GM18499 (cell line): Measurements from ENCODE around the gene RNF149.

Experiments used
- ATAC-seq: cut with Tn5 transposase; IDR thresholded peaks from one replicate; pipeline ENCODE4 v1.9.1; 2021; ENCODE audit warnings: moderate number of reproducible peaks; ENCODE audit not compliant: insufficient read depth, unreplicated experiment

RNF149 gene

DNA sequence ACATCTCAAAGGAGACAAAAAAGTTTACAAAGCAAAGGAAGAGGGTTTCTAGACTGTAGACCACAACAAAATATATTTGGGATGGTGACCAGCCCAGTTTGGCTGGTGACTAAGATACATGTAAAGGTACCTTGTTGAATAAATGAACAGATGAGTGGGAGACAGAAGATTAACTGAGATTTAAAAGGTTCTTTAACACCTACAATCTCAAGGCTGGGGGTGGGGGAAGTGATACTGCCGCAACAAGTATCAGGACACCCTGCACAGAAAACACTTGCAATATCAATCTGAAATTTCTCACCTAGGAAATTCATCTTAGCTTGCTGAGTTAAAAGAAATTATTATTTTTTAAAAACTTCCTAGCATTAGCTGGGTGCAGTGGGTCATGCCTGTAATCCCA, 8.3 kb downstream of the RNF149 start:
- ATAC-seq: no peak

DNA sequence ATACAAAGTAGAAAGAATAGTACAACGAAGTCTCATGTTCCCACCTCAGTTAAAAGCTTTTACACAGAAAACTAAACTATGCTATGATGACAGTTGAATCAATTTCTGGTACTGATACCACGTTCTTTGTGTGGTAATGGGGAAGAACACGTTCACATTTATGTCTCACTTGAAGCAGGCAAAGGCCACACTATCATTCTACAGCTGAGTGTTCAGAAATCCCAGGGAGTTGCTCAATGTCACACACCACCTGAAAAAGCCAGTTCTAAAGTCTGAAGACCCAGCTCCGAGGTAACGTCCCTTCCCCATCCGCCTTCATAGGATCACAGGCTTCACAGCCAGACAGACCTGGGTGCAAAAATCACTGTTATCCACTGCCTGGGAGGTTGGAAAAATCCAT, 8.9 kb downstream of the RNF149 start:
- ATAC-seq: no peak

DNA sequence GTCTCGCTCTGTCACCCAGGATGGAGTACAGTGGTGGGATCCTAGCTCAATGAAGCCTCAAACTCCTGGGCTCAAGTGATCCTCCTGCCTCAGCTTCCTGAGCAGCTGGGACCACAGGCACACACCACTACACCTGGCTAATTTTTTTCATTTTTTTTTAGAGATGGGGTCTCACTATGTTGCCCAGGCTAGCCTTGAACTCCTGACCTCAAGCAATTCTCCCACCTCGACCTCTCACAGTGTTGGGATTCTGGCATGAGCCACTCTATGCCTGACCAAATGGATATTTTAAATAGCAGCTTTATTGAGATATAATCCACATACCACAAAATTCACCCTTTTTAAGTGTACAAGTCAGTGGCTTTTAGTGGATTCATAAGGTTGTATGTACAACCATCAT, 11.1 kb downstream of the RNF149 start:
- no peak for ATAC-seq

DNA sequence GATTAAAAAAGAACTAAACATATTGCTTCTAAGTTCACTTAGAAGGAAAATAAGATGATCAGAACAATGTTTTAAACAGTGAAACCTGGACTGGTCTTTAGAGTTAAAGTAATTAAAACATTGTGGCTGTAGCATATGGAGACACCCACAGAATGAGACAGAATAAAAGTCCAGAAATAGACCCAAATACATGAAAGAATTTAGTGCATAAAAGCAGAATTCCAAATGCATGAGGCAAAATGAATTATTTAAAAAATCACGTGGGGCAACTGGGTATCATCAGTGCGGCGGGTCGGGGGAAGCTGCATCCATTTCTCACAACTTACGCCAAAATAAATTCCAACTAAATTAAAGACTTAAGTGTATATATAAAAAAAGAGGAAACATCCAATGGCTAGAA, 12.1 kb downstream of the RNF149 start:
- no peak for ATAC-seq

DNA sequence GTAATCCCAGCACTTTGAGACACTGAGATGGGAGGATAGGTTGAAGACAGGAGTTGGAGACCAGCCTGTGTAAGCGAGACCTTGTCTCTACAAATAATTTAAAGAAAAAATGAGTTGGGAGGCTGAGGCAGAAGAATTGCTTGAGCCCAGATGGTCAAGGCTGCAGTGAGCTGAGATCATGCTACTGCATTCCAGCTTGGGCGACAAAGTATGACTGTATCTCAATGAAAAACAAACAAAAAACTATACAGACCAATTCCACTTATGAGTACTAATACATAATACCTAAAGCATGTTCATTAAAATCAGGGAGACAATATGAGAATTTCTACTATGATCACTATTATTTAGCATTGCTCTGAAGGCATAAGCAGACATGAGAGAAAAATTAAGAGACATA, 12.6 kb downstream of the RNF149 start:
- ATAC-seq: no peak

DNA sequence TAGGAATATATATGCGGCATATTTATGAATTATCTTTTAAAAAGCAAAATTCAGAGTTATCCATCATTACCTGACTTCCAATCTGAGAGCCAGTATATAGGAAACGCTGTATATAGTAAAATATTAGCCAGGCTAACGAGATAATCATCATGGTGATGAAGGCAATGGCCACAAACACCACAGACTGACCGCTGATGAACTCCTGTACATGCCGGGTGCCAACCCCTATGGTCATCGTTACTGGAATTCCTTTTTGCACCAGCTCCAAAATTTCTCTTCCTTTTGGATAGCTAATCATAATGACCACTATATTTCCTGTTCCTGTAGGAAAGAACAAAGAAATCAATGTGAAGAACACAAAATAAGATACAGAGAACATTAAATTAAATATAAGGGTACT, 13.6 kb downstream of the RNF149 start:
- ATAC-seq: no peak

DNA sequence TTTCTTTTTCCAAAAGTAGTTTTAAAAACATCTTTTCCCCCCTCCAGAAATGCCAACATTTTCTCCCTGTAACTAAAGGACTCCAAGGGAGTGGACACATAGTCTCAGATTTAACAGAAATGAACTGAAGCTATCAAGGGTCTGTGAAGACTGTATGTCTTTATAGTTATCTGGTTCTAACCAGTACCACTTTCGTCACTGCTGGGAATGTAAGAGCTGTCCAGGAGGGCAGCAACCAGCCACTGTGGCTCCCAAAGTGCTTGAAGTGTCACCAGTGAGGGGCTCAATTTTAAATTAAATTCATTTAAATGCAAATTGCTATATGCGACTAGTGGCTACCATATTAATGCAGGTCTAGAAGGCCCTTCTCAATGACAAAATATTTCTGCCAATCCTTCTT, 15.0 kb downstream of the RNF149 start:
- no peak for ATAC-seq

DNA sequence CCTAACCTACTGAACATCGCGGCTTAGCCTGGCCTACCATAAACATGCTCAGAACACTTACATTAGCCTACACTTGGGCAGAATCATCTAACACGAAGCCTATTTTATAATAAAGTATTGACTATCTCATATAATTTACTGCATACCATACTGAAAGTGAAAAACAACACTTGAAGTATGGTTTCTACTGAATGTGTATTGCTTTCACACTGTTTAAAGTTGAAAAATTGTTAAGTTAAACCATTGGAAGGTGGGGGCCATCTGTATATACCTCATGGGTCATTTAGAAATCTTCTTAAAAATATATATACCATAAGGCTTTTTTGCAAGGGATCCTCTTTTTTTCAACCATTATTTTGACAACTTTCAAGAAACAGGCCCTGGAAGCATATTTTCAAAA, 16.5 kb downstream of the RNF149 start:
- no peak for ATAC-seq

DNA sequence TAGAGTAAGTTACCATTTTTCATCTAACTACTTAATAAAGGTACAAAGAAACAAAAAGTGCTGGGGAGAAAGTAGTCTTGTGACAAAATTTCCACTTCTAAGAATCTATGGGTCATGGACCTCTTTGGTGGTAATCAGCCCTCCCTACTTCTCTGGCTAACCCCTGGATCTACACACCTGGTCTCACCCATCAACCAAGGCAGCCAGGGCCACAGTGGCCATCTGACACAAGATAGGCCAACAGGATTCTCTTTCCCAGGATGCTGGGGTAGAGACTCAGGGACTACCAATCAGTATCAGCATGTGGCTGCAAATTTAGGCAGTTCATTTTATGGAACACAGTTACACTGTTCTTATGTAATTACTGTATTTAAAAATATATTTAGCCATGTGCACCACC, 17.8 kb downstream of the RNF149 start:
- ATAC-seq: no peak

DNA sequence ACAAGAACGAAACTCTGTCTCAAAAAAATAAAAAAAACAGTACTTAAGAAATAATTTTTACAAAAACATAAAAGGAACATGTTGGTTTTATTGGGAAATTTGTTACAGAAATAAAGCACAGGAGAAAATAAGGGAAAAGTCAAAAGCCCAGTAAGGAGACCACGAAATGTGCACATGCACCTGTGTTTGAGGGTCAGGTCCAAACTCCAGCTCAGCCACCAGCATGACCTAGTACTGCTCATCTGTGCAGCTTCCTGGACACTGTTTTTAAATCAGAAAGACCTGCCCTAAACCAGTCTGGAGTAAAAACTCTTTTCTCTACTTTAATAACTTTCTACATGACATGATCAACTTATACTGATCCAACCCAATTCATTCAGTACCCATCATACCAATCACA, 21.2 kb downstream of the RNF149 start:
- no peak for ATAC-seq

DNA sequence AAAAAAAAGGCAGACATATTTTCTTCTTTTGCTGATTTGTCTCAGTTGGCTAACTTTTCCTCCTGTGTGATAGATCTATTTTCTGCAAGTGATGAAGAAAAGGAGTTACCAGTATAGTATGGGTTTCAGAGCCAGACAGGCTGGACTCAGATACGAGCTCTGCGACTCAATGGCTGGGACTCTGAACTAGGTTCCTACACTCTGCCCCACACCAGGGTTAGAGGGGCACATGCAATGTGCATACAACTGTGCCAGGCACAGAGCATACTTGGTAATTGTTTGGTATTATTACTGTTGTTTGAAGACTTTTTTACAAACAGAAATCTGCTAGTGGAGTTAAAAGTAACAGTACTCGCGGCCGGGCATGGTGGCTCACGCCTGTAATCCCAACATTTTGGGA, 21.8 kb downstream of the RNF149 start:
- no peak for ATAC-seq

DNA sequence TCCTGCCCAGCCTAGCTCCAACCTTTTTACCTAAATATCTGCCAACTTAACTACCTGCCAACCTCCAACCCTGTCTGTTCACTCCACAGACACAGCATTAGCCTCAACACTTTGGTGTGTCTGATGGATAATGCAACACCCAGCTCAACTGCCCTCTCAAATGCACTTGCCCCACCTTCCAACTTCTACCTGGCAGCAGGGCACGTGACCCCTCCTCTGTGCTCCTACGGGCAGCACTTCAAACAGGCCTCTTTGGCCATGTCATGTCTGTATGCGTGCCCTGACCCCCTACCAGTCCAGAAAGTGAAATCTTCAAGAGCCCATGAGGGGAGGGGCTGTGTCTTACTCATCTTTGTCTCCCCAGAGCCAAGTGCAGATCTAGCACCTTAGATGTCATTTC, 25.5 kb downstream of the RNF149 start:
- ATAC-seq: no peak

DNA sequence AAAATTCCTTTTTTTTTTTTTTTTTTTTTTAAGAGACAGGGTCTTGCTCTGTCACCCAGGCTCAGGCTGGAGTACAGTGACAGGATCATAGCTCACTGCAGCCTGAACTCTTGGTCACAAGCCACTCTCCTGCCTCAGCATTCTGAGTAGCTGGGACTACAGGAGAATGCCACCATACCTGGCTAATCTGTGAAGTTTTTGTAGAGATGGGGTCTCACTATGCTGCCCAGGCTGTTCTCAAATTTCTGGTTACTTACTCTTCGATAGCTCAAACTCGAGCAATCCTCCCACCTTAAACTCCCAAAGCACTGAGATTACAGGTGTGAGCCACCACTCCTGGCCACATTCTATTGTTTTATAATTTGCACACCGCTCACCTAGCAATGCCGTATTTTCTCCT, 27.0 kb downstream of the RNF149 start:
- ATAC-seq: no peak

DNA sequence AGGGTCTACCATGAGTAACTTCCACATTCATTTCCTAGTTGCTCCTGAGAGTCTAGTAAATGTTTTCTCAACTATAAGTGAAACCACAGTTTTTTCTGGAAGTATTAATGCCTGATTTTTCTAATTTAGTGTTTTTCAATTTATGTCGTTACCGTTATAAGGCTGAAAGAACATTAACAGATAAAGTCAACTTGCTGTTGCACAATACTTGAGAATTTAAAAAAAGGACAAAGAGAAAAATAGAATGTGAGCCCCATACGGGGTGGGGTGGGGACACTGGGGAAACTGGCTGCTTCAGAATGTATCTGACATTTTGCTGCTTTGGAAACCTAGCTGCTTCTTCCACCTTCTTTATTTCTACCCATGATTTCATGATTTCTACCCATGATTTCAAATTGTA, 29.6 kb downstream of the RNF149 start:
- no peak for ATAC-seq

DNA sequence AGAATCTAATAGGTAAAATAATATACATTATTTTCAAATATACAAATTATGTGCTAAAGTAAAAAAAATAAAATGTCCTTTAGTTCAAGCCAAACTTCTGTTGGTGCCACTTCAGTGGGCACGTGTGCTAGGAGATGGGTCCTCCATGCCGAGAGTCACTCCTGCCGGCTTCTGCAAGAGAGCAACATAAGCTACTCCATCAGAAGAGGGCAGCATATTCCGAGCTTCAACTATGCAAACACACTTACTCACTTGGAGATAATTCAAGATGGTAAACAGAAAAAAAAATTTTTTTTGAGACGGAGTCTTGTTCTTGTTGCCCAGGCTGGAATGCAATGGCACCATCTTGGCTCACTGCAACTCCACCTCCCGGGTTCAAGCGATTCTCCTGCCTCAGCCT, 31.4 kb downstream of the RNF149 start:
- ATAC-seq: no peak

DNA sequence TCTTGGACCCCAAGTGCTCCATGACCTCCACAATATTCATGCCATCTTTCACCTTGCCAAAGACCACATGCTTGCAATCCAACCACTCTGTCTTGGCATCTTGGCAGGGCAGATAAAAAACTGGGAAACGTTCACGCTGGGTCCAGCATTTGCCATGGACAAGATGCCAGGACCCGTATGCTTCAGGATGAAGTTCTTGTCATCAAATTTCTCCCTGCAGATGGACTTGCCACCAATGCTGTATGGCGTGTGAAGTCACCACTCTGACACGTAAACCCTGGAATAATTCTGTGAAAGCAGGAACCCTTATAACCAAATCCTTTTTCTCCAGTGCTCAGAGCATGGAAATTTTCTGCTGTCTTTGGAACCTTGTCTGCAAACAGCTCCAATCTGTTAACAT, 34.4 kb downstream of the RNF149 start:
- no peak for ATAC-seq

DNA sequence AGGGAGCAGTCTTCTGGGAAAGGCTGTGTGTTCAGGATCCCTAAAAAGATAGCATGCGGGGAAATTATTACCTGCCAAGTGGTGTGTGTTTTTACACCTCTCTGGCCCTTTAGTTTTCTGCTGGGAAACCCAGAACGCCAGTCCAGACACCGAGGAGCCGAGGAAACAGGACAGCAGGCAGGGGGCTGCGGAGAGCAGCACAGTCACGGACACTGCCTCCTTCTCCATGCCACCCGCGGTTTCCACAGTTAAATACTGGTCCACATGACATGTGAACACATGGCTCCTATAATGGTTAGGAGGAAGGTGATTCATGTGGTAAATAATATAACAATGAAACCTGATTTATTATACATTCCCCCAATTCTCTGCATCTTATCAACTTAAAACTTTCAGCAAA, 35.4 kb downstream of the RNF149 start:
- ATAC-seq: no peak

DNA sequence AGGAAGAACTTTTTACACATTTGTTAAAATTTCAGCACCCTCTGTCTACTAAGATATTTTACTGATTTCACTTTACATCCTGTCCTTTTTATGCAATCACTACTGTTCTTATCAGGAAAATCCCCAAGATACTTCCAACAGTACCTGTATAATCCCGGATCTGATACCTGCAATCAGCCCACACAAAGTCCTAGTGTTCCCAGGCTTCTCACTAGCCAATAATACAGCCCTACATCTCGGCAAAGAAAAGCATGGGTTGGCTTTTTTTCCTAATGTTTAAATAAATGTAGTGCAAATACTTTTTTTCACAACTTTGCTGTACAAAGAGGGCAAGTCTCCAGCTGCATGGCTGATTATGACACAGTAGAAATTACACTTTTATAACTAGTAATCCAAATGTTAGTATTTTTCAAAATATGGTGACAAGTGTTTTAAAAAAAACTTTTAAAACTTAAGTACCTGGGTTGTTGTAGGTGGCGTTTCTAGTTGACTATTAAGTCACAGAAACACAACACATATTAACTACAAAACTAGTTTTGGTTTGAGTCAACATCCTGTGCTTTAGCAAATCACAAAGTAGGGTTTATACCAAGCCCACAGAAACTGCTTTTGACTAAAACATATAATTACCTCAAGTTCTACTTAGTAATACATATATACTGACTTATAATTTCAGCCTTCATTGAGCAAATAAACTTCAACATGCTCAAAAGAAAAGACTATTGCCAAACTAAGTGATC, 36.3 kb downstream of the RNF149 start:
- ATAC-seq: peak; percentile 93

DNA sequence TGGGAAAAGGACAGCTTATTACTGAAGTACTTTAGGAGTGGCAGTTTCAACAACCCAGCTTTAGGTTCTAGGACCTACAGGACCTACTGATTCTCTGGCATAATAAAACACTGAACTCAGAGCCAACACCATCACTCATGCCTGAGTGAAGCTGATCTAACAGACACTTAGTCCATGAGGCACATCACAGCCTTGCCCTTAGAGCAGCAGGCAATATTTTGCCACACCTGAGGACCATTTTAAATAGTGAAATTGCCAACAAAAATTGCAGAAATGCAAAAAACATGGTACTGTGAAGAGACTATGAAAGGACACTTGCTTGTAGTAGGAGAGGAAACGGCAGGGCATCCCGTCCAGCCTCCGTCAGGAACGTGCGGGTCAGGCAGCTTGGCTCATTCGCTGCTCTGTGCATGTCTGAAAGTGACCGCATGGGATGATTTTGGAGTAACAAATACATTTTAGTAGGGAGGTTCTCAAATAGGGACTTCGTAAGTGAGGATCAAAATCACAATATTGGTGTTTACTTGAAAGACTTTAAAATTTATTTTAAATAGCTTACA, 37.7 kb downstream of the RNF149 start:
- ATAC-seq: no peak

DNA sequence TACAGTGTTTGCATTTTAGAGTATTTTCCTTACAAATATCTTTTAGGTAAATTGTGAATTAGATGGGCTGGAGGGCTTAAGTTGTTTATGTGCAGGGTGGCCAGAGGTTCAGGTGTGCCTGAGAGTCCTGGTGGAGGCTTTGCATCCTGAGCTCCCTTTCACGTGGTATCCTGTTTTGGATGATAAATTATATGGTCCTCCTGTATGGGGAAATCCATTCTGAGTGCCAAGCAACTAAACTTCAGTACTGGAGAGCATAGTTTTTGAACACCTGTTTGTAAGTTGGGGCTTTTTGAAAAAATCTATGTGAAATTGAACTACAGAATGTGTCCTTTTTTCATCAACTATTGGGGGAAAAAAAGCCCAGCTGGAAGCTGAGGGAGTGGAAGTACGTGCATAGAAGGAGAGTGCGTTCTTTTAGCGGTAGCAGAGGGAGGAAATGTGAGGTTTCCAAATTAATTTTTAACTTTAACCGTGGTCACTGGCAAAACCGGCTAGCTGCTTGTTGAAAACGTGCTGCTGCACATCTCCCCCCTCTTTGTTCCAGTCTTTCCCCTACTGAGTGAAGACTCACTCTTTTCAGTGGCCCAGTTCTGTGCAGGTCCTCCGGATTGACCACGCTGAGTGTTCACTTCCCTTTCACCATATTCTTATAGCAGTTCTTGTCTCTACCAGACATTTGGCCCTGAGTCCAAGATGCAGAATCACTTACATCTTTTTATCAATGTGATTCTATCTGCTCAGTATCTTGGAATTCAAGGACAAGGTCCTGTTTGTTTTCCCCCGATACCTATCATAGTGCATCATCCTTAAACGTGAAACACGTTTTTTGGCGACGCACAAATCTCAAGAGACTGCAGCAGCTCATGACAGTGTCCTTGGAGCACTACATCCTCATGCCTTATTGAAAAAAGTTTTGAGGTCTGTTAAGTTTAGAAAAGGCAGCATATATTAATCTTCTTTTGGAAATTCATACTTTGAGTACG, 40.5 kb downstream of the RNF149 start:
- ATAC-seq: no peak

DNA sequence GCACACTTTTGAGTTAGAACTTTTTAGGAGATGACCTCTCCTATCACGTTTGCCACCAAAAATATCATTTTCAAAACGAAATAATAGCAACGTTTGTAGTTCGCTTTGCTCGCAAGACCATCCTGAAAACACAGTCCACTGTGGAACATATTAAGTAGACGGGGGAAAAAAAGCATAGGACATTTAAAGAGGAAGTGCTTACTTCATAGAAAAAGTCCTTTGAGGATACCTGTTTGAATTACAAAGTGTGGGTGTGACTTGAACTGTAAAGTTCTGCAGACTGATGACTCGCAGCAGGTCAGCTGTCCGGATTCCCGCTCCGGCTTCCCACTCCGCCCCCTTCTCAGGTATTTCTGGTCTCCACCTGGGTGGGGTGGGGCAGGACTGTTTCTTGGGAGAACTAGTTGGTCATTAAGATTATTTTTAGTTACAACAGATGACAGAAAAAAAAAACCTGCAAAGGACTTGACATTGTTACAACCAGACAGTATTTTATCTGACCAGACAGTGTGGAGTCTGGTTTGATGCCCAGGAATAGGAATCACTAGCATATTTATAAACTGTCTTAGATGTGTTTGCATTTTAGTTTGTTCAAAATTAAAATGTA, 42.5 kb downstream of the RNF149 start:
- ATAC-seq: no peak
